AG04450 (cell line): ENCODE measurements around the gene PPP2R2C. TPM values are rescaled to one million over a fixed set of nuclear protein-coding genes. Genes with fewer than 3 reads are reported as not detected.

ENCODE experiments used
- CTCF ChIA-PET: fragments of 300-600, 350-600 bp; formaldehyde crosslinking; extraction: SDS; loops from one replicate; lab custom pipeline; 2022; ENCODE audit warnings: antibody characterized with exemption, inconsistent platforms; lab: Charles Lee
- POLR2A ChIA-PET: fragments of 350-600 bp; formaldehyde crosslinking; extraction: SDS; loops from one replicate; lab custom pipeline; 2021; ENCODE audit warnings: antibody characterized with exemption, inconsistent platforms; lab: Yijun Ruan, JAX
- DNase-seq: peaks from one replicate; pipeline ENCODE4 v3.0.0-alpha.2; 2011; ENCODE audit warnings: low read depth, low spot score
- H3K27ac ChIP-seq: one replicate; pipeline ENCODE4 v1.5.1; 2012; ENCODE audit warnings: low read depth, low read length, control low read depth
- H3K27me3 ChIP-seq: one replicate; pipeline ENCODE4 v1.6.0; 2012; ENCODE audit warnings: low read length; ENCODE audit not compliant: control insufficient read depth, insufficient read depth
- H3K4me3 ChIP-seq: 2 replicates; pipeline ENCODE4 v1.5.1; 2011; ENCODE audit warnings: mild to moderate bottlenecking, low read depth, low read length, control low read depth
- H3K9me3 ChIP-seq: 2 replicates; pipeline ENCODE4 v1.5.1; 2012; ENCODE audit warnings: low read length; ENCODE audit not compliant: control insufficient read depth, insufficient read depth
- CTCF ChIP-seq: IDR thresholded peaks from 2 replicates; pipeline ENCODE4 v1.5.1; 2011; ENCODE audit warnings: low read depth, low read length, control low read depth, inconsistent platforms
- polyA plus RNA-seq: library from polyadenylated mRNA; depleted of rRNA; stranded (reverse); fragments of >200 nt; gene quantifications from 2 replicates; pipeline ENCODE4 v1.2.3, GENCODE V29; 2011

Gene PPP2R2C
- polyA plus RNA-seq, 1 experiment: 0.07 TPM

GRCh38 chr4:6371812-6372211 lies 100.6 kb downstream of the PPP2R2C start:
- Histone ChIP-seq H3K4me3 (no peak overlapping the region), H3K9me3 (no peaks in the 10 kb centered on the region), H3K27me3 (peaks cover 6% of the 10 kb centered on the region), H3K27ac (no peak overlapping the region)
- CTCF ChIA-PET: no interaction called here
- POLR2A ChIA-PET: no interaction called here
- no peak for TF ChIP-seq CTCF
- no peak for DNase-seq

GRCh38 chr4:6371271-6371670 lies 101.1 kb downstream of the PPP2R2C start:
- CTCF ChIA-PET: no interaction called here
- TF ChIP-seq CTCF: no peak
- POLR2A ChIA-PET: no interaction called here
- Histone ChIP-seq H3K27ac (no peak overlapping the region), H3K9me3 (no peaks in the 10 kb centered on the region), H3K27me3 (peaks cover 4% of the 10 kb centered on the region), H3K4me3 (no peak overlapping the region)
- no peak for DNase-seq

GRCh38 chr4:6369924-6370645 lies 102.3 kb downstream of the PPP2R2C start:
- ChIA-PET POLR2A (no interaction called here), CTCF (no interaction called here)
- Histone ChIP-seq H3K4me3 (no peak overlapping the region), H3K27ac (no peak overlapping the region), H3K9me3 (no peaks in the 10 kb centered on the region), H3K27me3 (peaks cover 5% of the 10 kb centered on the region)
- no peak for TF ChIP-seq CTCF
- no peak for DNase-seq

GRCh38 chr4:6369511-6369910 lies 102.9 kb downstream of the PPP2R2C start:
- Histone ChIP-seq H3K9me3 (no peaks in the 10 kb centered on the region), H3K27me3 (peaks cover 5% of the 10 kb centered on the region), H3K4me3 (no peak overlapping the region), H3K27ac (no peak overlapping the region)
- CTCF ChIA-PET: no interaction called here
- POLR2A ChIA-PET: no interaction called here
- no peak for DNase-seq
- TF ChIP-seq CTCF: no peak

GRCh38 chr4:6369035-6369434 lies 103.4 kb downstream of the PPP2R2C start:
- CTCF ChIA-PET: no interaction called here
- POLR2A ChIA-PET: no interaction called here
- TF ChIP-seq CTCF: no peak
- H3K4me3 ChIP-seq: no peak overlapping the region
- no peaks in the 10 kb centered on the region for H3K9me3 ChIP-seq
- DNase-seq: no peak
- H3K27ac ChIP-seq: no peak overlapping the region
- H3K27me3 ChIP-seq: peaks cover 5% of the 10 kb centered on the region
